ENCODE results near the gene ESRRA.
A peak's percentile ranks its signal among the peaks of the same experiment; 100 is the strongest.

ESRRA gene

GRCh38 chr11:64266339-64266738 lies 39.0 kb upstream of the ESRRA start:
- H3K4me3 ChIP-seq (ENCODE audit: low read depth, low read length): no peak overlapping the region
- no peak for TF ChIP-seq CTCF (conservative IDR thresholded peaks at IDR 0.05; ENCODE audit: low read depth, low read length)
- no peak for DNase-seq (ENCODE audit: low read depth)

- DNase-seq (ENCODE audit: low read depth): no peak
- TF ChIP-seq CTCF (conservative IDR thresholded peaks at IDR 0.05; ENCODE audit: low read depth, low read length): no peak
- no peak overlapping the region for H3K4me3 ChIP-seq (ENCODE audit: low read depth, low read length)
These were observed 37.9 kb upstream of the ESRRA start for GRCh38 chr11:64267207-64267945.

GRCh38 chr11:64268025-64268892 lies 37.1 kb upstream of the ESRRA start:
- peak overlapping the region; percentile 70 for H3K4me3 ChIP-seq (ENCODE audit: low read depth, low read length)
- TF ChIP-seq CTCF (conservative IDR thresholded peaks at IDR 0.05; ENCODE audit: low read depth, low read length): no peak
- no peak for DNase-seq (ENCODE audit: low read depth)

GRCh38 chr11:64268893-64269539 lies 36.3 kb upstream of the ESRRA start:
- H3K4me3 ChIP-seq (ENCODE audit: low read depth, low read length): peak overlapping the region; percentile 70
- peak; percentile 60 for DNase-seq (ENCODE audit: low read depth)
- no peak for TF ChIP-seq CTCF (conservative IDR thresholded peaks at IDR 0.05; ENCODE audit: low read depth, low read length)

- no peak for TF ChIP-seq CTCF (conservative IDR thresholded peaks at IDR 0.05; ENCODE audit: low read depth, low read length)
- peak overlapping the region; percentile 70 for H3K4me3 ChIP-seq (ENCODE audit: low read depth, low read length)
- DNase-seq (ENCODE audit: low read depth): peak; percentile 100
These were observed 35.6 kb upstream of the ESRRA start for GRCh38 chr11:64269540-64270220.

- no peak overlapping the region for H3K4me3 ChIP-seq (ENCODE audit: low read depth, low read length)
- TF ChIP-seq CTCF (conservative IDR thresholded peaks at IDR 0.05; ENCODE audit: low read depth, low read length): no peak
- DNase-seq (ENCODE audit: low read depth): no peak
These were observed 30.1 kb upstream of the ESRRA start for GRCh38 chr11:64275031-64275800.
